8988T (cell line): ENCODE measurements around the gene KRT6B.
"Not testable (repeated sequence)": the region's sequence is repeated elsewhere in the genome, so short reads cannot be mapped to it uniquely, and the experiment has no call there.

Experiments
- DNase-seq: peaks from one replicate; pipeline ENCODE4 v3.0.0; 2011

KRT6B gene

GRCh38 chr12:52410589-52411248 is 41.2 kb downstream of the KRT6B start:
- not testable (repeated sequence) for DNase-seq

- no peak for DNase-seq
Observed at GRCh38 chr12:52407918-52408317, 44.0 kb downstream of the KRT6B start.

GRCh38 chr12:52405922-52406385 is 46.0 kb downstream of the KRT6B start, which contains the start of gene KRT82:
Gene KRT82 (minus strand): TSS chr12:52406335. CDS start chr12:52406277, 58 bp downstream.
- no peak for DNase-seq

- DNase-seq, result no peak
Observed at GRCh38 chr12:52404951-52405350, 47.0 kb downstream of the KRT6B start.

DNA sequence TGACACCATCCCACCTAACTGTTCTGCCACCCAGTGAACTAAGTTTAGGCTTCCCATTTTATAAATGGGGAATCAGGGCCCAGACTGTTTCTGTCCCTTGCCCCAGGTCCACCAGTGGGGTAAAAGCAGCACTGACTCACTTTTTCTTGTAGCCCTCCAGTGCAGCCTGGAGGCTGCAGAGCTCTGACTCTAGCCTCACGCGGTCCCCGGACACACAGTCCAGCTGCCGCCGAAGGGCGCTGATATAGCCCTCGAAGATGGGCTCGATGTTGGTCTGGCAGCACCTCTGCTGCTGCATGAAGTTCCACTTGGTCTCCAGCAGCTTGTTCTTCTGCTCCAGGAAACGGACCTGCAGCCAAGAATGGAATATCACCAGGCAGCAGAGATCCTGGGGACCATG is 48.4 kb downstream of the KRT6B start:
- no peak for DNase-seq

DNA sequence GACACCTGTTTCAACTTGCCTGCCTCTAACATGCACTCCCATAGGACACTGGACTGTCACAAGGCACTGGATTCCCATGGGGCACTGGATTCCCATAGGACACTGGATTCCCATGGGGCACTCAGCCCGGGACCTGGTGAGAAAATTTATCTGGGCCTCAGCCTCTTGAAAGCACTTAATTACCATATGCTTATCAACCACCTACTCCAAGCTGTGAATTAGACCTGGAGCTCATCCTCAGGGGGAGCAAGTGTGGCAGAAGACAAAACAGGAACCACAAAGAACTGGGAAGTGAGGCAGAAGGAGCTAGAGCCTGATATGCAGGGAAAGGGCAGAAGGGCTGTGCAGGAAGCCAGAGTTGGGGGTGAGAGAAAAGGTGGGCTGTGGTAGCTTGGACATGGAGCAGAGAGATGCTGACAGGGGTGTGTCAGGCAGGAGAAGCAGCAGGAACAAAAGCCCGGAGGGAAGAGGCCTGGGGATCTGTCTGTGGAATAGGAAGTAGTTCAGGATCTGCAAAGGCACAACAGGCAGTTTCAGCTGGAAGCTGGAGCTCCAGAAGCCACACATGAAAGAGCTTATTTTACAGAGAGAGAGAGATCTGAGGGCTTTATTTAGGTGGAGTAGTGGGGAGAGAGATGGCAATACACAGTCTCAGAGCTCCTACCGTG is 48.9 kb downstream of the KRT6B start:
- no peak for DNase-seq

GRCh38 chr12:52402377-52402776 is 49.6 kb downstream of the KRT6B start:
- DNase-seq, result no peak

GRCh38 chr12:52401926-52402325 is 50.0 kb downstream of the KRT6B start:
- DNase-seq, result no peak

DNA sequence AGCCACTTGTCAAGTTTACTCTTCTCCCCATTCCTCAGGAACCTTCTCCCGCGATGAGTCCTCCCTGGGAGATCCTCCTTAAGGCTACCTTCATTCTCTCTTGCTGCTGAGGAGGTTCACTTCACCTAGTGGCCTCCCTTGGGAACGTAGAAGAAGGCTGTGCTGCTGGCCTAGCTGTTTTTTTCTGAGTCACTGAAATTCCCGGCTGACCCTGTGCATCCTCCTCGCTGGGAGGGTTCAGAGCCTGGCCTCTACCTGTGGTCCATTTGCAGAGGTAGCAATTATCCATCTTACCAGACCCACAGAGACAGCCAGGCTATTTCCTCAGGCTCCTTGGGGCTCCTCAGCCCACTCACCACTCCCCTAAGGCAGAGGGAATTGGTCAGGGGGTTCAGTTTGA is 50.4 kb downstream of the KRT6B start:
- DNase-seq, result no peak

- no peak for DNase-seq
Observed at GRCh38 chr12:52400906-52401305, 51.0 kb downstream of the KRT6B start.

GRCh38 chr12:52399756-52400155 is 52.2 kb downstream of the KRT6B start:
- DNase-seq, result no peak

DNA sequence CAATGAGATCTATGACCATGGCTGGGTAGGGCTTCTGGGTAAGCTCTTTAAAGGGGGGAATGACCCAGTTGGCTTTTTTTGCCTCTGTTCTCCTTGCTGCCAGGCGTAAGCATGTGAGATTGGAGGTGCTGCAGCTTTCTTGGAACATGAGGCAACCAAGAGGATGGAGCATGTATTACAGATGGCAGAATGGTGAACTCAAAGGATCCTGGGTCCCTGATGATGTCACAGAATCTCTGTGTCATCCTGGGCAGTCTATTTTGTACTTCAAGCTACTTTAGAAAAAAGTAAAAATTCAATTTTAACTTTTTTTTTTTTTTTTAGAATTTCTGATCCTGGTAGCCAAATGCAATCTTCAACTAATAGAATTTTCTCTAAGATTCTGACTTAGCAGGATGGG is 53.8 kb downstream of the KRT6B start:
- DNase-seq, result no peak

DNA sequence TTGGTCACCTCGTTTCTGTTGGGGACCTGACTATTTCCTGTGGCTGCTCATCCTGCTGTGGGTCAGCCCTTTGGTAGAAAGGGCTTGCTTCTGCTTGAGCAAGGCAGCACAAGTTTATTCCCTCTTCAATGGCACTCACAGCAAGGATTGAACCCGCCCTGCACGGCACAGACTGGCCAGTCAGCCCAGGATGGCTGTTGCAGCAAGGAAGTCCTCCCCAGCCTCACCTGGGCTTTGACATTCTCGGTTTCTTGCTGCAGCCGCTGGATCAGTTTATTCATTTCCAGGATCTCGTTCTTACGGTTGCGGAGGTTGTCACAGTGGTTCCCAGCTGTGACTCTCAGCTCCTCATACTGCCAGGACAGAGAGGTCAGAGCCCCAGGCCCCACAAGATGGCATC is 55.3 kb downstream of the KRT6B start:
- no peak for DNase-seq
